ENCODE measurements around the gene EFNA4.

- no peak for TF ChIP-seq FOXA1 (IDR thresholded peaks at IDR 0.05)
- no peak for TF ChIP-seq FOXM1 (IDR thresholded peaks at IDR 0.05; ENCODE audit: borderline replicate concordance)
- TF ChIP-seq SP1 (IDR thresholded peaks at IDR 0.05): no peak
- TF ChIP-seq ELF4 (IDR thresholded peaks at IDR 0.05): no peak
- no peak for TF ChIP-seq L3MBTL2 (conservative IDR thresholded peaks at IDR 0.05)
- no peak for TF ChIP-seq BHLHE40 (IDR thresholded peaks at IDR 0.05; ENCODE audit: borderline replicate concordance)
- no peak for TF ChIP-seq LEF1 (IDR thresholded peaks at IDR 0.05; ENCODE audit: borderline replicate concordance)
- TF ChIP-seq SUZ12 (IDR thresholded peaks at IDR 0.05): no peak
- TF ChIP-seq CTBP1 (IDR thresholded peaks at IDR 0.05; ENCODE audit: borderline replicate concordance): no peak
Observed at GRCh38 chr1:155057104-155057503, 6.4 kb upstream of the EFNA4 start.

Measured in HEK293T (cell line).